Activated CD8-positive, alpha-beta memory T cell treated with anti-CD3 and anti-CD28 coated beads for 36 hours (primary cell): Measurements from ENCODE around the gene TPD52L1. TPM values are rescaled to one million over a fixed set of nuclear protein-coding genes. Genes with fewer than 3 reads are reported as not detected.

Experiments
- CTCF ChIA-PET: fragments of 350-600 bp; sonication (Branson Sonifier 250); formaldehyde crosslinking; loops from one replicate; lab custom pipeline; 2021; ENCODE audit warnings: antibody characterized with exemption; lab: Charles Lee
- POLR2A ChIA-PET: fragments of 350-600 bp; sonication (Branson Sonifier 250); formaldehyde crosslinking; loops from one replicate; lab custom pipeline; 2021; ENCODE audit warnings: antibody characterized with exemption; lab: Charles Lee
- total RNA-seq, 2 experiments: library from RNA; stranded (reverse); gene quantifications; one replicate each; pipeline ENCODE4 v1.2.3, GENCODE V29; 2021

The TPD52L1 gene
- total RNA-seq, 2 experiments from 2014 or later, result 0.34 to 0.50 TPM

- CTCF ChIA-PET, result no interaction called here
- POLR2A ChIA-PET, result no interaction called here
Measured at GRCh38 chr6:125169058-125169457, 15.5 kb downstream of the TPD52L1 start.

GRCh38 chr6:125169522-125169921, 15.9 kb downstream of the TPD52L1 start:
- ChIA-PET CTCF (no interaction called here), POLR2A (no interaction called here)

- CTCF ChIA-PET, result interaction anchor here (1.3 kb wide), 1 partner anchor 17 kb away, joined by 3 read pairs; the partner anchor contains the start of gene TPD52L1
- POLR2A ChIA-PET, result no interaction called here
Measured at GRCh38 chr6:125170376-125170775, 16.8 kb downstream of the TPD52L1 start.

GRCh38 chr6:125173341-125174095, 19.9 kb downstream of the TPD52L1 start:
- ChIA-PET POLR2A (no interaction called here), CTCF (no interaction called here)

GRCh38 chr6:125174626-125175025, 21.1 kb downstream of the TPD52L1 start:
- ChIA-PET POLR2A (no interaction called here), CTCF (no interaction called here)

- ChIA-PET CTCF (no interaction called here), POLR2A (no interaction called here)
Measured at GRCh38 chr6:125175466-125176048, 22.0 kb downstream of the TPD52L1 start.

GRCh38 chr6:125182237-125183008, 28.9 kb downstream of the TPD52L1 start:
- CTCF ChIA-PET, result no interaction called here
- POLR2A ChIA-PET, result no interaction called here

GRCh38 chr6:125183391-125183790, 29.8 kb downstream of the TPD52L1 start:
- ChIA-PET POLR2A (no interaction called here), CTCF (no interaction called here)

- ChIA-PET CTCF (no interaction called here), POLR2A (no interaction called here)
Measured at GRCh38 chr6:125188037-125188436, 34.5 kb downstream of the TPD52L1 start.

GRCh38 chr6:125188594-125189203, 35.1 kb downstream of the TPD52L1 start:
- CTCF ChIA-PET, result no interaction called here
- POLR2A ChIA-PET, result no interaction called here

- ChIA-PET POLR2A (no interaction called here), CTCF (no interaction called here)
Measured at GRCh38 chr6:125189494-125189893, 35.9 kb downstream of the TPD52L1 start.

GRCh38 chr6:125190667-125191066, 37.1 kb downstream of the TPD52L1 start:
- ChIA-PET CTCF (no interaction called here), POLR2A (no interaction called here)

GRCh38 chr6:125191916-125192609, 38.5 kb downstream of the TPD52L1 start:
- POLR2A ChIA-PET, result no interaction called here
- CTCF ChIA-PET, result interaction anchor here (1.0 kb wide), 1 partner anchor 11 kb away, joined by 6 read pairs; no protein-coding TSS in a partner anchor

- ChIA-PET CTCF (interaction anchor here (1.0 kb wide), 1 partner anchor 11 kb away, joined by 6 read pairs; no protein-coding TSS in a partner anchor), POLR2A (no interaction called here)
Measured at GRCh38 chr6:125192610-125192930, 39.0 kb downstream of the TPD52L1 start.

- ChIA-PET CTCF (interaction anchor here (0.7 to 1.0 kb wide), 2 partner anchors 10 to 1143 kb away, joined by 3 to 6 read pairs; no protein-coding TSS in a partner anchor), POLR2A (no interaction called here)
Measured at GRCh38 chr6:125193208-125193607, 39.6 kb downstream of the TPD52L1 start.

- POLR2A ChIA-PET, result no interaction called here
- CTCF ChIA-PET, result no interaction called here
Measured at GRCh38 chr6:125194941-125195340, 41.4 kb downstream of the TPD52L1 start.

- POLR2A ChIA-PET, result no interaction called here
- CTCF ChIA-PET, result no interaction called here
Measured at GRCh38 chr6:125195526-125195925, 42.0 kb downstream of the TPD52L1 start.

- ChIA-PET CTCF (no interaction called here), POLR2A (no interaction called here)
Measured at GRCh38 chr6:125196613-125197012, 43.0 kb downstream of the TPD52L1 start.

GRCh38 chr6:125197795-125198269, 44.3 kb downstream of the TPD52L1 start:
- ChIA-PET POLR2A (no interaction called here), CTCF (no interaction called here)
